Lower leg skin (tissue), 3 donors: ENCODE measurements around the gene EXOSC6.
"Not testable (repeated sequence)": the region's sequence is repeated elsewhere in the genome, so short reads cannot be mapped to it uniquely, and the experiment has no call there.

Source experiments
- CTCF ChIP-seq, 3 donors: fragments of 450-650 bp; IDR thresholded peaks; one replicate each; pipeline ENCODE4 v1.5.1; 2016; ENCODE audit warnings: antibody characterized with exemption in 3 of 3, mild to moderate bottlenecking in 3 of 3, moderate library complexity in 2 of 3
- POLR2A ChIP-seq, 2 donors: fragments of 450-650 bp; IDR thresholded peaks; one replicate each; pipeline ENCODE4 v1.6.1; 2016 to 2017; ENCODE audit warnings: antibody characterized with exemption in 2 of 2, mild to moderate bottlenecking in 1 of 2, moderate library complexity in 1 of 2

- TF ChIP-seq POLR2A, CTCF (IDR thresholded peaks at IDR 0.05): not testable (repeated sequence)
These were observed 53.5 kb downstream of the EXOSC6 start for GRCh38 chr16:70198230-70198629.
